SK-N-SH (cell line): Measurements from ENCODE around the gene ABCG4.

Source experiments
- EP300 ChIP-seq, 2 experiments: IDR thresholded peaks; 2 replicates each; pipeline versions ENCODE4 v1.4.0 to v1.6.1; 2012; ENCODE audit warnings: borderline replicate concordance in 1 of 2, low read depth in 1 of 2, low read length in 1 of 2
- EZH2phosphoT487 ChIP-seq: fragments of 200-600 bp; sonication (generic); IDR thresholded peaks from 2 replicates; pipeline ENCODE4 v1.6.1; 2017; ENCODE audit warnings: low read depth, mixed run types, mild to moderate bottlenecking, antibody characterized with exemption, moderate library complexity, borderline replicate concordance
- FOXJ3 ChIP-seq: sonication (generic); formaldehyde crosslinking; IDR thresholded peaks from 2 replicates; pipeline ENCODE4 v1.5.1; 2020; ENCODE audit warnings: mild to moderate bottlenecking, missing genetic modification reagents
- GABPA ChIP-seq: IDR thresholded peaks from 2 replicates; pipeline ENCODE4 v1.4.0; 2012; ENCODE audit warnings: low read depth, mild to moderate bottlenecking
- JUND ChIP-seq: IDR thresholded peaks from 2 replicates; pipeline ENCODE4 v1.4.0; 2012
- MXI1 ChIP-seq: IDR thresholded peaks from 2 replicates; pipeline ENCODE4 v1.6.1; 2012; ENCODE audit warnings: mild to moderate bottlenecking, low read depth, low read length, improper control_type of control experiment
- POLR2AphosphoS5 ChIP-seq: IDR thresholded peaks from 2 replicates; pipeline ENCODE4 v1.6.1; 2012; ENCODE audit warnings: low read depth, low read length
- SIN3A ChIP-seq: IDR thresholded peaks from 2 replicates; pipeline ENCODE4 v1.6.1; 2012; ENCODE audit warnings: low read depth, mild to moderate bottlenecking, low read length, moderate library complexity, borderline replicate concordance
- YY1 ChIP-seq: IDR thresholded peaks from 2 replicates; pipeline ENCODE4 v1.4.0; 2012; ENCODE audit warnings: low read depth, mild to moderate bottlenecking
- TF ChIP-seq, protein P1 (sequence below): fragments of 200-600 bp; sonication (generic); IDR thresholded peaks from 2 replicates; pipeline ENCODE4 v1.6.1; 2017; ENCODE audit warnings: antibody characterized with exemption, mild to moderate bottlenecking, moderate library complexity

DNA sequence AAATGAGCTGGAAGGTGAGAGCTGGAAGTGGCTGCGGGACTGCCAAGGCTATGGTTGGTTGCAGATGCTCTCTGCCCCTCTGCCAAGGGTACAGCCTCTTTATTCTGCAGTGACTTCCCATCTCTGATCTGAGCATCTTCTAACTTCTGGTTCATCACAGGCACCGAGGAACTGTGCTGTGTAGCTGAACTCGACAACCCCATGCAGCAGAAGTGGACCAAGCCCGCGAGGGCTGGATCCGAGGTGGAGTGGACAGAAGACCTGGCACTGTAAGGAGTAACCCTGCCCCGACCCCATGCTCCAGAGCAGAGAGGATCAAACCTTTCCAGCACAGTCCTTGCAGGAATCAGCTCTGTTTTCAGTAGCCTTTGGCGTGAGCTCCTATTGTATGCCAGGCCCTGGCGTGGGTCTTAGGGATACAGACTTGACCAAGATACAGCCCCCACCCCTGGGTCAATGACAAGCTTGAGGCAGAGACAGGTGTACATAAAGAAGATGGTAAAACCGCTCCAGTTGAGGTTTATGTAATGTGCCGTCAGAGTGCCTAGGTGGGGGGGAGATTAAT, 37.4 kb upstream of the ABCG4 start:
- TF ChIP-seq, protein P1, sequence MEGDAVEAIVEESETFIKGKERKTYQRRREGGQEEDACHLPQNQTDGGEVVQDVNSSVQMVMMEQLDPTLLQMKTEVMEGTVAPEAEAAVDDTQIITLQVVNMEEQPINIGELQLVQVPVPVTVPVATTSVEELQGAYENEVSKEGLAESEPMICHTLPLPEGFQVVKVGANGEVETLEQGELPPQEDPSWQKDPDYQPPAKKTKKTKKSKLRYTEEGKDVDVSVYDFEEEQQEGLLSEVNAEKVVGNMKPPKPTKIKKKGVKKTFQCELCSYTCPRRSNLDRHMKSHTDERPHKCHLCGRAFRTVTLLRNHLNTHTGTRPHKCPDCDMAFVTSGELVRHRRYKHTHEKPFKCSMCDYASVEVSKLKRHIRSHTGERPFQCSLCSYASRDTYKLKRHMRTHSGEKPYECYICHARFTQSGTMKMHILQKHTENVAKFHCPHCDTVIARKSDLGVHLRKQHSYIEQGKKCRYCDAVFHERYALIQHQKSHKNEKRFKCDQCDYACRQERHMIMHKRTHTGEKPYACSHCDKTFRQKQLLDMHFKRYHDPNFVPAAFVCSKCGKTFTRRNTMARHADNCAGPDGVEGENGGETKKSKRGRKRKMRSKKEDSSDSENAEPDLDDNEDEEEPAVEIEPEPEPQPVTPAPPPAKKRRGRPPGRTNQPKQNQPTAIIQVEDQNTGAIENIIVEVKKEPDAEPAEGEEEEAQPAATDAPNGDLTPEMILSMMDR, result no peak
- TF ChIP-seq FOXJ3 (CRISPR knock-in tag) (no peak), EZH2phosphoT487 (no peak), GABPA (no peak), JUND (no peak), SIN3A (no peak), EP300 (IDR thresholded peaks at IDR 0.05; ENCODE audit: borderline replicate concordance in 1 of 2, low read depth in 1 of 2, low read length in 1 of 2) (no peak), POLR2AphosphoS5 (no peak), YY1 (no peak), MXI1 (no peak)
